Naive thymus-derived CD4-positive, alpha-beta T cell (primary cell): Measurements from ENCODE around the gene RRN3. TPM values are rescaled to one million over a fixed set of nuclear protein-coding genes. Genes with fewer than 3 reads are reported as not detected.
A peak's percentile ranks its signal among the peaks of the same experiment; 100 is the strongest.
"Not testable (repeated sequence)": the region's sequence is repeated elsewhere in the genome, so short reads cannot be mapped to it uniquely, and the experiment has no call there.

ENCODE experiments used
- ATAC-seq: fragments of 150-1000 bp; cut with Tn5 transposase; 2 replicates; pipeline ENCODE4 v1.10.0; 2021; ENCODE audit warnings: mild to moderate bottlenecking, moderate library complexity
- CTCF ChIA-PET: fragments of 350-600 bp; sonication (Branson Sonifier 250); formaldehyde crosslinking; loops from one replicate; lab custom pipeline; 2021; ENCODE audit warnings: antibody characterized with exemption; lab: Charles Lee
- POLR2A ChIA-PET: fragments of 350-600 bp; sonication (Branson Sonifier 250); formaldehyde crosslinking; loops from one replicate; lab custom pipeline; 2021; ENCODE audit warnings: antibody characterized with exemption, inconsistent platforms; lab: Charles Lee
- DNase-seq, 9 donors: peaks; one replicate each; pipeline versions ENCODE4 v3.0.0 to v3.0.0-alpha.2; 2020 to 2022; ENCODE audit warnings: mixed read lengths in 1 of 9
- H3K27ac ChIP-seq: one replicate; pipeline ENCODE4 v1.7.0; 2013; ENCODE audit warnings: mild to moderate bottlenecking, low read depth, low read length, moderate library complexity
- H3K27me3 ChIP-seq, 2 donors: one replicate each; pipeline ENCODE4 v1.7.0; 2013; ENCODE audit warnings: low read length in 2 of 2, mild to moderate bottlenecking in 2 of 2, moderate library complexity in 2 of 2; ENCODE audit not compliant: control insufficient read depth in 2 of 2, insufficient read depth in 2 of 2
- H3K36me3 ChIP-seq, 3 experiments: 1 replicate in 2 of 3; 2 replicates in 1 of 3; pipeline ENCODE4 v1.7.0; 2013; ENCODE audit warnings: low read length in 3 of 3, mild to moderate bottlenecking in 3 of 3, moderate library complexity in 1 of 3; ENCODE audit not compliant: insufficient read depth in 3 of 3, control insufficient read depth in 2 of 3
- H3K4me1 ChIP-seq, 2 donors: one replicate each; pipeline ENCODE4 v1.7.0; 2013; ENCODE audit warnings: low read length in 2 of 2, mild to moderate bottlenecking in 2 of 2, moderate library complexity in 1 of 2; ENCODE audit not compliant: control insufficient read depth in 2 of 2, insufficient read depth in 2 of 2
- H3K4me3 ChIP-seq: 2 replicates; pipeline ENCODE4 v1.7.0; 2013; ENCODE audit warnings: mild to moderate bottlenecking, low read length
- H3K9me3 ChIP-seq, 3 experiments: 1 replicate in 2 of 3; 2 replicates in 1 of 3; pipeline ENCODE4 v1.7.0; 2013; ENCODE audit warnings: low read length in 3 of 3; ENCODE audit not compliant: control insufficient read depth in 2 of 3
- H3K27ac Mint-ChIP-seq, 9 donors: one replicate each; pipeline ENCODE4 v1.8.0; 2020 to 2022; ENCODE audit warnings: mixed read lengths in 9 of 9, mild to moderate bottlenecking in 8 of 9, moderate library complexity in 5 of 9, inconsistent platforms in 2 of 9
- H3K27me3 Mint-ChIP-seq, 5 donors: one replicate each; pipeline ENCODE4 v1.8.0; 2021 to 2022; ENCODE audit warnings: mixed read lengths in 5 of 5, mild to moderate bottlenecking in 1 of 5
- H3K36me3 Mint-ChIP-seq, 5 donors: one replicate each; pipeline ENCODE4 v1.8.0; 2020 to 2022; ENCODE audit warnings: mixed read lengths in 5 of 5, mild to moderate bottlenecking in 3 of 5, inconsistent platforms in 1 of 5
- H3K4me1 Mint-ChIP-seq, 7 donors: one replicate each; pipeline ENCODE4 v1.8.0; 2020 to 2022; ENCODE audit warnings: mixed read lengths in 7 of 7, mild to moderate bottlenecking in 3 of 7, inconsistent platforms in 1 of 7
- H3K4me3 Mint-ChIP-seq, 10 donors: one replicate each; pipeline ENCODE4 v1.8.0; 2020 to 2022; ENCODE audit warnings: mild to moderate bottlenecking in 10 of 10, mixed read lengths in 10 of 10, moderate library complexity in 6 of 10, inconsistent platforms in 2 of 10
- H3K9me3 Mint-ChIP-seq, 11 donors: one replicate each; pipeline ENCODE4 v1.8.0; 2020 to 2022; ENCODE audit warnings: mixed read lengths in 11 of 11, mild to moderate bottlenecking in 4 of 11, inconsistent platforms in 1 of 11, moderate library complexity in 1 of 11
- intact Hi-C, 2 donors: fragments of 100-400 bp; cut with micrococcal nuclease; formaldehyde crosslinking; loops; one replicate each; pipeline ENCODE4 v1.15.1; 2023
- polyA plus RNA-seq, 2 donors: library from polyadenylated mRNA; unstranded; fragments of 300-500 nt; fragmentation: Illumina TruSeq; gene quantifications; one replicate each; pipeline ENCODE4 v1.2.3, GENCODE V29; 2021
- total RNA-seq, 6 experiments: library from RNA in 5 of 6; stranded (reverse) in 5 of 6; gene quantifications; 1 replicate in 5 of 6; 2 replicates in 1 of 6; pipeline ENCODE4 v1.2.3 and lab custom pipeline; 2021 to 2026

The RRN3 gene
- total and polyA plus RNA-seq, 7 experiments from 2014 or later, result 27.3 to 46.9 (median 36.5) TPM

GRCh38 chr16:15130943-15131700 lies 37.0 kb upstream of the RRN3 start:
- ATAC-seq, H3K4me1 Mint-ChIP-seq, H3K9me3 Mint-ChIP-seq, H3K27me3 ChIP-seq, H3K36me3 ChIP-seq, H3K27me3 Mint-ChIP-seq, intact Hi-C loops, H3K4me3 ChIP-seq, H3K4me3 Mint-ChIP-seq, H3K27ac Mint-ChIP-seq, H3K4me1 ChIP-seq, DNase-seq, H3K9me3 ChIP-seq, CTCF ChIA-PET, POLR2A ChIA-PET, H3K27ac ChIP-seq, H3K36me3 Mint-ChIP-seq: not testable (repeated sequence)

GRCh38 chr16:15130256-15130932 lies 36.3 kb upstream of the RRN3 start:
- H3K9me3 ChIP-seq, H3K27me3 Mint-ChIP-seq, H3K27ac Mint-ChIP-seq, H3K36me3 Mint-ChIP-seq, DNase-seq, H3K27ac ChIP-seq, H3K36me3 ChIP-seq, intact Hi-C loops, CTCF ChIA-PET, H3K4me1 Mint-ChIP-seq, ATAC-seq, H3K4me3 ChIP-seq, H3K4me3 Mint-ChIP-seq, POLR2A ChIA-PET, H3K9me3 Mint-ChIP-seq, H3K4me1 ChIP-seq, H3K27me3 ChIP-seq: not testable (repeated sequence)

GRCh38 chr16:15127641-15128425 lies 33.8 kb upstream of the RRN3 start:
- H3K9me3 ChIP-seq, POLR2A ChIA-PET, DNase-seq, CTCF ChIA-PET, H3K36me3 Mint-ChIP-seq, H3K4me3 Mint-ChIP-seq, H3K27ac ChIP-seq, ATAC-seq, H3K9me3 Mint-ChIP-seq, H3K27ac Mint-ChIP-seq, intact Hi-C loops, H3K4me1 Mint-ChIP-seq, H3K27me3 ChIP-seq, H3K4me1 ChIP-seq, H3K4me3 ChIP-seq, H3K27me3 Mint-ChIP-seq, H3K36me3 ChIP-seq: not testable (repeated sequence)

DNA sequence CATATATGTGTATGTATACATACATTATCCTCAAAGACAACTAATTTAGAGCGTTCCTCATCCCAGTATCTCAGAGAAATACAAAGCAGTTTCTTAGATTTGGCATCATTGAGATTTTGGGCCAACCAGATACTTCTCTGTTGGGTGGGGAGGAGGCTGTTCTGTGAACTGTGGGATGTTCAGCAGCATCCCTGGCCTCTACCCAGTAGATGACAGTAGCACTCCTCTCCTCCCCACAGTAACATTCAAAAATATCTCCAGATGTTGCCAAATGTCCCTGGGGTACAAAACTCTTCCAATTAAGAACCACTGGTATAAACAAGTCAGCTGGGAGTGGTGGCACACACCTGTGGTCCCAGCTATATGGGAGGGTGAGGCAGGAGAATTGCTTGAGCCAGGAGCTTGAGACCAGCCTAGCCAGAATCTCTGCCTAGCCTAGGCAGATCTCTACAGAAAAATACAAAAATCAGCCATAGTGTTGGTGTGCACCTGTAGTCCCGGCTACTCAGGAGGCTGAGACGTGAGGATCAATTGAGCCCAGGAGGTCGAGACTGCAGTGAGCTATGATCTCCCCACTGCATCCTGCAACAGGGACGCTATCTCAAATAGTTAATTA lies 6.4 kb upstream of the RRN3 start:
- intact Hi-C loops, H3K36me3 Mint-ChIP-seq, H3K27ac Mint-ChIP-seq, H3K27ac ChIP-seq, H3K4me1 Mint-ChIP-seq, ATAC-seq, H3K4me3 Mint-ChIP-seq, H3K36me3 ChIP-seq, H3K4me1 ChIP-seq, H3K4me3 ChIP-seq, H3K27me3 ChIP-seq, CTCF ChIA-PET, H3K9me3 ChIP-seq, POLR2A ChIA-PET, H3K27me3 Mint-ChIP-seq, H3K9me3 Mint-ChIP-seq, DNase-seq: not testable (repeated sequence)

GRCh38 chr16:15099366-15099909 lies 5.4 kb upstream of the RRN3 start:
- intact Hi-C loops, result loop anchor here in 1 of 2 donors (10.0 kb wide), 1 partner anchor 125 kb away; no protein-coding TSS in a partner anchor
- H3K9me3 Mint-ChIP-seq, H3K9me3 ChIP-seq, H3K36me3 ChIP-seq, H3K27me3 Mint-ChIP-seq, ATAC-seq, H3K27ac ChIP-seq, H3K4me3 ChIP-seq, H3K36me3 Mint-ChIP-seq, CTCF ChIA-PET, H3K27ac Mint-ChIP-seq, H3K4me3 Mint-ChIP-seq, H3K4me1 ChIP-seq, H3K27me3 ChIP-seq, POLR2A ChIA-PET, DNase-seq, H3K4me1 Mint-ChIP-seq: not testable (repeated sequence)

DNA sequence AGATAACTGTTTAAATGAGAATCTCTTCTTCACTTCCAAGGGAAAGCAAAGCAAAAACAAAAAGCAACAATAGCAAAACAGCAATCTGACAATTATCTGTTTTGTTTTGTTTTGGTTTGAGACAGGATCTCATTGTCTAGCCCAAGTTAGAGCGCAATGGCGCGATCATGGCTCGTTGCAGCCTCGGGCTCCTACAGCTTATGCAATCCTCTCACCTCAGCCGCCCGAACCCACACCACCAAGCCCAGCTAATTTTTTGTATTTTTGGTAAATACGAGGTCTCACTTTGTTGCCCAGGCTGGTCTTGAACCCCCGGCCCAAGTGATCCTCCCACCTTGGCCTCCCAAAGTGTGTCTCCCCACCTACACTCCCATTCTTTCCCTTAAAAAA lies 2.5 kb upstream of the RRN3 start:
- H3K4me1 ChIP-seq, CTCF ChIA-PET, H3K36me3 ChIP-seq, H3K27me3 ChIP-seq, H3K27ac ChIP-seq, H3K4me3 ChIP-seq, H3K27me3 Mint-ChIP-seq, H3K9me3 Mint-ChIP-seq, H3K27ac Mint-ChIP-seq, H3K9me3 ChIP-seq, POLR2A ChIA-PET, DNase-seq, H3K36me3 Mint-ChIP-seq, ATAC-seq: not testable (repeated sequence)
- intact Hi-C loops, result loop anchor here in 1 of 2 donors (10.0 kb wide), 1 partner anchor 128 kb away; no protein-coding TSS in a partner anchor
- Mint-ChIP-seq H3K4me1 (peaks cover 9 to 28% (median 23%) of the 10 kb centered on the region in 7 donors), H3K4me3 (peak overlapping the region in 4 of 10 donors; percentile 4 to 46 (median 36))
